Activated CD4-positive, alpha-beta T cell treated with anti-CD3 and anti-CD28 coated beads, Interleukin-2, amount 10 ng/mL, durations not matched to agents 24 days and 14 days (primary cell): ENCODE results near the gene TMEM114. TPM values are rescaled to one million over a fixed set of nuclear protein-coding genes. Genes with fewer than 3 reads are reported as not detected.
"Not testable (repeated sequence)": the region's sequence is repeated elsewhere in the genome, so short reads cannot be mapped to it uniquely, and the experiment has no call there.

Experiments used
- DNase-seq: peaks from one replicate; pipeline ENCODE4 v3.0.0; 2022
- H3K27ac Mint-ChIP-seq: one replicate; pipeline ENCODE4 v1.8.0; 2022; ENCODE audit warnings: mild to moderate bottlenecking, mixed read lengths
- H3K27me3 Mint-ChIP-seq: one replicate; pipeline ENCODE4 v1.8.0; 2022; ENCODE audit warnings: mixed read lengths
- H3K36me3 Mint-ChIP-seq: one replicate; pipeline ENCODE4 v1.8.0; 2022; ENCODE audit warnings: low read depth, mild to moderate bottlenecking, mixed read lengths
- H3K4me1 Mint-ChIP-seq: one replicate; pipeline ENCODE4 v1.8.0; 2021; ENCODE audit warnings: mixed read lengths
- H3K4me3 Mint-ChIP-seq: one replicate; pipeline ENCODE4 v1.8.0; 2022; ENCODE audit warnings: mild to moderate bottlenecking, moderate library complexity, mixed read lengths
- H3K9me3 Mint-ChIP-seq: one replicate; pipeline ENCODE4 v1.8.0; 2021; ENCODE audit warnings: mixed read lengths
- intact Hi-C: fragments of 100-400 bp; cut with micrococcal nuclease; formaldehyde crosslinking; loops from one replicate; pipeline ENCODE4 v1.15.1; 2023
- total RNA-seq: library from RNA; stranded (reverse); gene quantifications from 2 replicates; pipeline ENCODE4 v1.2.3, GENCODE V29; 2022

The TMEM114 gene
- total RNA-seq, 1 donor from 2014 or later: not detected

DNA sequence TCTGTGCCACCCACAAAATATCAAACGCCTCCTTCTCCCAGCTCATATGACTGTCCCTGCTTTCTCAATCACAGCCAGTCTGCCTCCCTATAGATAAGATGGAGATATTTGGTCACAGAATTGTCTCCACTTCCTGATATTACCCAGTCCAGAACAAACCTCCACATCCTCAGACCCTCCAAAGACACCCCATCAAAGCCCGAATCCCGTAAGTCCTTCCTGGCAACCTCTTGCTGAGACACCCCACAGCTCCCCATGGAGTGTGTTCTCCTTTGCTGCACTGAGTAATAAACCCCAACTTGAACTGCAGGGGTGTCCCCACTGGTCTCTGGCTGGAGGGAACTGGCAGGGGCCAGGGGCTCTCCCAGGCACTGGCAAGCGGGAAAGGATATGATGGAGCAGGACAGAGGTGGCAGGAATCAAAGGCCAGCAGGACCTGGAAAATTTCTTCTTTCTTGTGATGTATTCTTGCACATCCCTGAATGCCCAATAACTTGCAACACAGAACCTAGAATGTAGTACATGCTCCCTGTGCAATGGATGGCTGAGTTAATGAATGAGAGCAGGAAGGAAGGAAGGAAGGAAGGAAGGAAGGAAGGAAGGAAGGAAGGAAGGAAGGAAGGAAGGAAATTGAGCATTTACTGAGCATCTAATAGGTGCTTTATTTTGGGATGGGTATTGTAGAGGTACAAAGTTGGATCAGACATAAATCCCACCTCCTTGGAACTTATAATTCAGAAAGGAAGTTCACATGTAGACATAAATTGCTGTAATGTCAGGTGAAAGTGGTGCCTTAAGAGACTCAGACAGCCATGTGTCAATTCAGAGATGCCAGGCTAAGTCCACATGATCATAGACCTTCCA lies 13.9 kb downstream of the TMEM114 start:
- Mint-ChIP-seq H3K4me3 (no peak overlapping the region), H3K27me3 (peaks cover 6% of the 10 kb centered on the region), H3K4me1 (no peaks in the 10 kb centered on the region), H3K27ac (no peak overlapping the region), H3K36me3 (no peaks in the 10 kb centered on the region), H3K9me3 (no peaks in the 10 kb centered on the region)
- intact Hi-C loops: no loop called here
- DNase-seq: no peak

GRCh38 chr16:8575399-8575798 lies 14.9 kb downstream of the TMEM114 start:
- DNase-seq: no peak
- intact Hi-C loops: no loop called here
- Mint-ChIP-seq H3K4me3 (no peak overlapping the region), H3K27me3 (peaks cover 6% of the 10 kb centered on the region), H3K4me1 (no peaks in the 10 kb centered on the region), H3K27ac (no peak overlapping the region), H3K9me3 (no peaks in the 10 kb centered on the region), H3K36me3 (no peaks in the 10 kb centered on the region)

DNA sequence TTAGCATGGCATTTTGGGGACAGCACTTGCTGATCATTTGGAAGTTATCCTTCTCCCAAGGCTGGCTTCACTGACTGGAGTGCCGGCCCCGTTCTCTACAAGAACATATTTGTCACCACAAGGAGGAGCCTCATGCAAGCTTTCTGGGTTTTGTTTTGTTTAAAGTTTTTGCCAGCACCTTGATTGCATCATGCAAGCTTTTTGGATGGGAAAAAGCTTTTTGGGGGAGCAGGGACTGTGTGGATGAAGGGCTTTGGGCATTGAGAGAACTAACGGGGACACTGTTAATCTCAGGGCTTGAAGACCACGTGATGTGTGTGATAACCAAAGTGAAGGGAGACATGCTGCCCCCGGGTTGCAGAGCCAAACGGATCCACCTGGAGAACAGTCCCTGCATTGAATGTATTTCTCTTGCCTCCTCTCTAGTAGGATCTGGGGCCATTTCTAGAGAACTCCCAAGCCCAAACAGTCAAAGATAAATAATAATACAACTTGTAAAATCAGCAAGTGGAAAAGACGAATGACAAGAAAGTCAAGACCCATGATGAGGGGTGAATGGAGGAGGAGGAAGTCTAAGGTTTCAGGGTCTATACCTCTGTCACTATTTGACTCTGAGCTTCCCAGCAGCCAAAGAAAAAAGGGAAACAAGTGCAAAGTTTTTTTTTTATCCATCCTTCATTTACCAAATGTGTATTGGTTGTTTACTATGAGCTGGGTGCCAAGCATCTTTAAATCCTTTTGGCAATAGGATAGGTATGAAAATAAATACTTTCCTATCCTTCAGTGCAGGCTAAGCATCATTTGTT lies 17.2 kb downstream of the TMEM114 start:
- peaks cover 6% of the 10 kb centered on the region for H3K27me3 Mint-ChIP-seq
- intact Hi-C loops: no loop called here

GRCh38 chr16:8572063-8572918 lies 18.0 kb downstream of the TMEM114 start:
- H3K36me3 Mint-ChIP-seq: no peaks in the 10 kb centered on the region
- DNase-seq: no peak
- H3K27me3 Mint-ChIP-seq: peaks cover 6% of the 10 kb centered on the region
- H3K27ac Mint-ChIP-seq: no peak overlapping the region
- intact Hi-C loops: no loop called here
- no peak overlapping the region for H3K4me3 Mint-ChIP-seq
- no peaks in the 10 kb centered on the region for H3K9me3 Mint-ChIP-seq
- peaks cover 5% of the 10 kb centered on the region for H3K4me1 Mint-ChIP-seq

More for the DNA sequence above, 17.2 kb downstream of the TMEM114 start:
- peaks cover 1% of the 10 kb centered on the region for H3K4me1 Mint-ChIP-seq
- H3K9me3 Mint-ChIP-seq: no peaks in the 10 kb centered on the region
- no peaks in the 10 kb centered on the region for H3K36me3 Mint-ChIP-seq
- no peak overlapping the region for H3K4me3 Mint-ChIP-seq
- no peak overlapping the region for H3K27ac Mint-ChIP-seq
- peak; percentile 59 for DNase-seq

DNA sequence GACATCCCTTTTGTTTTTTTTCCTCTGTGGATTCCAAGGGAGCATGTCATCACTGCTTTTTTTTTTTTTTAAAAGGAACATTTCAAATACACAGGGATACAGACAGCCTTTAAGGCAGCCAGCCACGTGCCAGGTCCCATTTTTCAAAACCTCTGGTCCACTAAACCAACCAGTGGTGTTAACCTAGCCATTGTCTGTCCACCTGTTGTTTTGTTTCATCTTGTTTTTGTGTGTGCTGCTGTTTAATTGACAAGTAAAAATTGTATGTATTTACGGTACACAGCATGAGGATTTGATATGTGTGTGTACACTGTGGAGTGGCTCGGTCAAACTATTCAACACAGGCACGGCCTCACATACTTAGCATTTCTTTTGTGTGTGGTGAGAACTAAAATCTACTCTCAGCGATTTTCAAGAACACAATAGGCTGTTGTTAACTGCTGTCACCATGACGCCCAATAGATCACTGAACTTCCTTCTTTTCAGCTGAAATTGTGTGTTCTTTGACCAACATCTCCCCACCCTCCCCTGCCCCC lies 19.2 kb downstream of the TMEM114 start:
- Mint-ChIP-seq H3K4me3 (no peak overlapping the region), H3K27me3 (peaks cover 2% of the 10 kb centered on the region), H3K27ac (no peak overlapping the region), H3K4me1 (peaks cover 5% of the 10 kb centered on the region), H3K9me3 (no peaks in the 10 kb centered on the region), H3K36me3 (no peaks in the 10 kb centered on the region)
- intact Hi-C loops: no loop called here
- no peak for DNase-seq

GRCh38 chr16:8570393-8570792 lies 19.9 kb downstream of the TMEM114 start:
- H3K4me1 Mint-ChIP-seq, H3K4me3 Mint-ChIP-seq, H3K36me3 Mint-ChIP-seq, H3K27ac Mint-ChIP-seq, intact Hi-C loops, DNase-seq, H3K9me3 Mint-ChIP-seq, H3K27me3 Mint-ChIP-seq: not testable (repeated sequence)

- Mint-ChIP-seq H3K27ac (no peak overlapping the region), H3K9me3 (no peaks in the 10 kb centered on the region), H3K4me3 (no peak overlapping the region), H3K4me1 (peaks cover 5% of the 10 kb centered on the region), H3K27me3 (no peaks in the 10 kb centered on the region), H3K36me3 (no peaks in the 10 kb centered on the region)
- intact Hi-C loops: loop anchor here (5.0 to 10.0 kb wide), 4 partner anchors 298 to 1943 kb away; partner anchors contain the start of gene CARHSP1
- no peak for DNase-seq
Observed at GRCh38 chr16:8569650-8570346, 20.5 kb downstream of the TMEM114 start.

DNA sequence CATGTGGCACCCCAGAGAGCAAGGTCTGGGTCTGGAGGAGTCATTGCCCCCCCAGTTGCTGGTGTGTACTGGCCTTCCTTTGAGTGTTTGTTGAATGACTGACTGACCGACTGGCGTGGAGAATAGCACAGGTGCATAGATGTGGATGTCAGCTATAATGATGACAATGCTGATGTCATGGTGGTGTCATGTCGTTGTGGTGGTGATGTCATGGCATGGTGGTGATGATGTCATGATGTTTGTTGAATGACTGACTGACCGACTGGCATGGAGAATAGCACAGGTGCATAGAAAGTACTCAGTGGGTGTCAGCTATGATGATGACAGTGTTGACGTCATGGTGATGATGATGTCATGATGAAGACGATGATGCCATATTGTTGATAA lies 22.1 kb downstream of the TMEM114 start:
- Mint-ChIP-seq H3K4me3 (no peak overlapping the region), H3K9me3 (no peaks in the 10 kb centered on the region), H3K27ac (peak overlapping the region; percentile 34), H3K27me3 (no peaks in the 10 kb centered on the region), H3K36me3 (no peaks in the 10 kb centered on the region), H3K4me1 (peaks cover 5% of the 10 kb centered on the region)
- peak; percentile 55 for DNase-seq
- intact Hi-C loops: loop anchor here (5.0 to 10.0 kb wide), 4 partner anchors 299 to 1944 kb away; partner anchors contain the start of gene CARHSP1

DNA sequence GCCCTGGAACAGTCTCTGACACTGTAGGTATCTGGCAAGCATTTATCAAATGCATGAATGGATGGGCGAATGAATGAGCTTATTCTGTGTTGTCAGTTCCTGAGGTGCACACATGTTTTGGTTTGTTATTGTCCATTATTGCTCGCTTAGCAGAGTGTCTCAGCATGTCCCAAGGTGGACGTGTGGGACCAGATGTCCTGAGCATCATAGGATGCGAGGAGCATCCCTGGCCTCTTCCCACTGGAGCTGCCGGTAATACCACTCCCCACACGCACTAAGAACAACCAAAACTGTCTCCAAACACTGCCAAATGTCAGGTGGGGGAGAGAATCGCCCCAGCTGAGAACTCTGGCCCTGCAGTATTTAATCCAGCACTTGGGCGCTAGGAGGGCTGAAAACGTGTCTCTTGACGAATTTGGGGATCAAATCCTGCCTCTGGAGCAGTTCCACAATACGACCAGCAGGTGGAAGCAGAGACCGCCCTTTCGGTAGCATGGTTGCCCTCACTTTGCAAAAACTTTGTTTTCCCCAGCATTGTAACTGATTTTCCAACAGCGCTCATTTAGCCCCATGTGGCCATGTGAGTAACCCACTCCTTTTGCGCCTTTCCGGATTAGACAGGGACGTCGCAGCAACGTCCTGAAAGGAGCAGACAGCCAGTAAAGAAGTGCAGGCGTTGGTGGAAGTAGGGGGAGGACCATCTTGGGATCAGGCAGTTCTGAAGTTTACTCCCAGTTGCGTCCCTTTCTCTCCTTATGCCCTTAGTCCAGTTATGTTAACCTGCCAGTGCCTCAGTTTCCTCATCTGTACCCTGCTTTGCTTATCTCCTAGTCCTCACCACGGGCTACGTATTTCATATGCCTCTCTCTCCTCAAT lies 22.7 kb downstream of the TMEM114 start:
- Mint-ChIP-seq H3K27ac (peak overlapping the region; percentile 34), H3K4me1 (peaks cover 5% of the 10 kb centered on the region), H3K27me3 (no peaks in the 10 kb centered on the region), H3K36me3 (no peaks in the 10 kb centered on the region), H3K9me3 (no peaks in the 10 kb centered on the region), H3K4me3 (no peak overlapping the region)
- peak; percentile 93 for DNase-seq
- intact Hi-C loops: loop anchor here (1.0 to 10.0 kb wide), 8 partner anchors 55 to 1945 kb away; partner anchors contain the start of genes CARHSP1, PMM2 and TMEM186

- intact Hi-C loops: loop anchor here (5.0 to 10.0 kb wide), 4 partner anchors 302 to 1947 kb away; partner anchors contain the start of gene CARHSP1
- no peak for DNase-seq
- H3K36me3 Mint-ChIP-seq: no peaks in the 10 kb centered on the region
- no peak overlapping the region for H3K27ac Mint-ChIP-seq
- no peaks in the 10 kb centered on the region for H3K27me3 Mint-ChIP-seq
- no peak overlapping the region for H3K4me3 Mint-ChIP-seq
- H3K4me1 Mint-ChIP-seq: peaks cover 5% of the 10 kb centered on the region
- no peaks in the 10 kb centered on the region for H3K9me3 Mint-ChIP-seq
Observed at GRCh38 chr16:8565498-8565897, 24.8 kb downstream of the TMEM114 start.

- Mint-ChIP-seq H3K4me3 (no peak overlapping the region), H3K36me3 (no peaks in the 10 kb centered on the region), H3K27ac (no peak overlapping the region), H3K9me3 (no peaks in the 10 kb centered on the region), H3K4me1 (peaks cover 5% of the 10 kb centered on the region), H3K27me3 (no peaks in the 10 kb centered on the region)
- intact Hi-C loops: loop anchor here (5.0 to 10.0 kb wide), 4 partner anchors 302 to 1947 kb away; partner anchors contain the start of gene CARHSP1
- DNase-seq: no peak
Observed at GRCh38 chr16:8564934-8565345, 25.4 kb downstream of the TMEM114 start.
